ENCODE data around the gene LCE1B. TPM values are rescaled to one million over a fixed set of nuclear protein-coding genes. Genes with fewer than 3 reads are reported as not detected.

Gene LCE1B, protein sequence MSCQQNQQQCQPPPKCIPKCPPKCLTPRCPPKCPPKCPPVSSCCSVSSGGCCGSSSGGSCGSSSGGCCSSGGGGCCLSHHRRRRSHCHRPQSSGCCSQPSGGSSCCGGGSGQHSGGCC
- not detected for total RNA-seq

DNA sequence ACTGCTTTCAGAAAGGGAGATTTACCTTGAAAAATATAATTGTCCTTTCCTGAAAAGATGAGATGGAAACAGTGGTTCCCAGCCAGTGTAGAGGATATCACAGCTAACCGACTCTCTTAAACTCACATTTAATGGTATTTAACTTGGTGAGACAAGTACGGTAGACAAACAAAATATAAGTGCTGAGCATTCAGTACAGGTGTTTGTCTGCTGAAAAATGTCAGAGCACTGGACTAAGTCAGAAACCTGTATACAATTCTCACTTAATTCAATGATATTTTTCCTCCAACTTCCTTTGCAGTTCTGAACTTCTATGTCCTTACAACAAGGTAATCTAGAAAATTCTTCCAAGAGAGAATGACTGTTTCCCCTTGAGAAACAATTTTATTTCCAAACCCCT lies at the start of gene LCE1B:
Gene LCE1B, plus strand, starts transcription at position 301 of the 400 bp plus-strand sequence. CDS start 476 bp downstream, outside the sequence.
- no peak for DNase-seq

DNA sequence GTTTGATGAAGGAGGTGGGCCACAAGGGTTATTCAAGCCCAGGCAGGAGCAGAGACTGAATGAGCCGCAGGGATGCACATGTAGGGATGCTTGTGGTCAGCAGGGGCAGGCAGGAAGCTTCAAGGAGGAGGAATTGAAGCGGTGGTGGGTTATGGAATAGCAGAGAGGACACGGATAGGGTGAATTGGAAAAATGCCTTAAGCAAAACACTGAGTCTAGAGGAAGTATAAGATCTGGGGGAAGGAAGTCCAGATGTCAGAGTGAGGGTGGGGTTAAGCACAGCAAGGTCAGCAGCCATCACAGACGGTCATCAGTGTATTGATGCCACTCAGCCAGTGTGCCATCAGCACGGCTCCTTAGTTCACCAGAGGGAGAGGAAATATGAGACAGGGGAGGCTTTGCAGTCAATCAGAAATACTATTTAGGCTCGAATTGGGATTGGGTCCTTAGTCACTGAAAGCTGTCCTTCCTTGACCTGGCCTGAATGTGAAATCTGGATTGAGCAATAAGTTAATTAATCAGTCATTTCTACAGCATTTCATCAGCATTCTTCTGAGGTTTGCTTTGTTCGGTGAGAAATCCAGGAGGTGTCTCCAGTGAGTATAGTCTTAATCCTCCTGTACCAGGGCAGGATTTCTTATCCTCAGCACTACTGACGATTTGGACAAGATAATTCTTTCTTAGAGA lies 42.8 kb upstream of the LCE1B start:
- DNase-seq: no peak

DNA sequence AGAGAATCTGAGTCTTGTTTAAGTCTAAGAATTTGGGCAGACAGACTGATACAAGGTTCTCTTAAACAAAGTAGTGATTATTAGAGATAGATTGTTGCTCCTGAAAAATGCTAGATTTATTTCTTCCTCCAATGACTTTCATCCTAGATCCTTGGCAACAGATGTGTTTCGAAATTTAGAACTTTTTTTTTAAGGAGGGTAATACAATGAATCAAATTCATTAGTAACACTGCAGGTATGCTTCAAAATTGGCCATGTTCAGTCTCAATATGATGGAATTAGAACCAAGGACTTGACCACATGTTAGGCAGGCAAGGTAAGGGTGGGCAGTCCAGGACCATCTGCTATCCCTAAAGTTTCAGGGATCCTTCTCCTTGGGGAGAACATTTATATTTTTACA lies 41.4 kb upstream of the LCE1B start:
- DNase-seq: no peak

DNA sequence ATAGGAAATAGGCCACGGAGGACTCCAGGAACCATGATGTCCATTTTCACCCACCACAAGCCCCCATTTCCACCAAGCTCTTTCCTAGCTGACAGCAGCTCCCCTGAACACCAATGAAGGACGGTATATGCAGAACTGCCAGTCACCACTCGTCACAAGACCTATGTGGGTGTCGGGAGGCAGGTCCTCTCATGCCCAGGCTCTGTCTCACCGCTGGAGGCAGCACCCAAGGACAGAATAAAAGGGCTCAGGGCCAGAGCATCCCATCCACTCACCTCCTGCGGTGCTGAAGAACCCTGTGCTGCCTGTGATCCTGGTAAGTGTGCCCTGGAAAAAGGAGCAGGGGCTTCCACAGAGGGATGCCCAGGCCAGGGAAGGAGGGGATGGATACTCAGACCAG lies 36.9 kb upstream of the LCE1B start, which contains the start of gene LCE1F:
Gene LCE1F, plus strand, starts transcription at position 266 of the 400 bp plus-strand sequence. CDS start 1,232 bp downstream, outside the sequence.
- DNase-seq: no peak

DNA sequence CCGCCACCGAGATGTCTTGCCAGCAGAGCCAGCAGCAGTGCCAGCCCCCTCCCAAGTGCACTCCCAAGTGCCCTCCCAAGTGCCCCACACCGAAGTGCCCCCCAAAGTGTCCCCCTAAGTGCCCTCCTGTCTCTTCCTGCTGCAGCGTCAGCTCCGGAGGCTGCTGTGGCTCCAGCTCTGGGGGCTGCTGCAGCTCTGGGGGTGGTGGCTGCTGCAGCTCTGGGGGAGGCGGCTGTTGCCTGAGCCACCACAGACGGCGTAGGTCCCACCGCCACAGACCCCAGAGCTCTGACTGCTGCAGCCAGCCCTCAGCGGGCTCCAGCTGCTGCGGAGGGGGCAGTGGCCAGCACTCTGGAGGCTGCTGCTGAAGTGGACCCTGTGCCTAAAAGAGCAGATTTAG lies 35.4 kb upstream of the LCE1B start:
- no peak for DNase-seq

DNA sequence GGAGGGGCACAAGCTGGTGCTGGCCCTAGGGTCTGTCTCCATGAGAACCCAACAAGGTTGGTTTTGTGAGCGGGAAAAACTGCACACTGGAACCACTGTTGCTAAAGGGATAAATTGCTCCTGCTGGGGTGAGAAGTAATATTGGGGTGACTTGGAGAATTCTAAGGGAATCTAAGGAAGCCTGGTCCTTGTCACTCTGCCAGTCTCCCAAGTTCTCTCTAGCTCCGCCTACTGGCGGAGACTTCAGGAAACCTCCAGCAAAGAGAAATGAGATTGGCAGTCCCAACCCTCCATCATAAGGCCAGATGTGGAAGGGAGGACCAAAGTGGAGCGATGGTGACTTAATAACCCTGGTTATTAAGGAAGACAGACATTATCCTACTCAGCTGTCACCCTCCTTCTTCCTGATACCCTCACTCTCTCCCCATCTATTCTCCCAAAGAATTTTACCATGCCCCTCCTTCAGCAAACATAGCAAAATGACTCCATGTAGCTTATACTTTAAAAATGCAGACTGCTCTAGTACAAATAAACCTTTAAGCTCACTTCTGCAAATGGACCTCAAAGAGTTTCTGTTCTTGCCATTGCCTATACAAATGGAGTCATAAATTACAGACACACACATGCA lies 34.1 kb upstream of the LCE1B start:
- no peak for DNase-seq

DNA sequence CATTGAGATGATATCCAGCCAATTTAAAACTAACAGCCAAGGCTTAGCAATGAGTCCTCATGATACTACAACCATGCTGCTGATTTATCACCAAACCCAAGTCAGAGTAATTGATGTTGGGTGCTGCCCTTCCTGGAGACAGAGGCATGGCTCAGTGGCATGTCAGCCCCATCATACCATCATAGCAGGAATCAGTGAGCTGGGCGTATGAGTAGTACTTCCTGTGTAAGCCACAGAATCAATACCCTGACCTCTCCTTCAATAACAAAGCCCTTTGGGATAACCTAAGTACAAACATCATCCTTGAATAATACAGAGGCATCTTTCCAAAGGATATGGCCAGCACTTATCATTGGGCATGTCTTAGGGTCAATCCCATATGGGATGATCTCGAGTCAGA lies 28.7 kb upstream of the LCE1B start:
- DNase-seq: no peak

DNA sequence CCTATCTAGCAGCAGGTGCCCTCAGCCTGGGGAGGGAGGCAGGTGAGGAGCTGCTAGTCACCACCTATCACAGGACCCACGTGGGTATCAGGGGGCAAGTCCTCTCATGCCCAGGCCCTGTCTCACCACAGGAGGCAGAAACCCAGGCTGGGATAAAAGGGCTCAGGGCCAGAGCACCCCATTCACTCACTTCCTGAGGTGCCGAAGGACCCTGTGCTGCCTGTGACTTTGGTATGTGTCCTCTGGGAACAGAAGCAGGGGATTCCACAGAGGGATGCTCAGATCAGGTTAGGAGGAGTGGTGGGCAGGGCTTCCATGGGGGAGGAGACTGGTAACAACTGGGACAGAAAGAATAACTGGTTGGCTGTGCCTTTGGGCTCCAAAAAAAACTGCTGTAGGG lies 25.7 kb upstream of the LCE1B start, which contains the start of gene LCE1E:
Gene LCE1E, plus strand, starts transcription at position 181 of the 400 bp plus-strand sequence. CDS start 1,043 bp downstream, outside the sequence.
- no peak for DNase-seq

DNA sequence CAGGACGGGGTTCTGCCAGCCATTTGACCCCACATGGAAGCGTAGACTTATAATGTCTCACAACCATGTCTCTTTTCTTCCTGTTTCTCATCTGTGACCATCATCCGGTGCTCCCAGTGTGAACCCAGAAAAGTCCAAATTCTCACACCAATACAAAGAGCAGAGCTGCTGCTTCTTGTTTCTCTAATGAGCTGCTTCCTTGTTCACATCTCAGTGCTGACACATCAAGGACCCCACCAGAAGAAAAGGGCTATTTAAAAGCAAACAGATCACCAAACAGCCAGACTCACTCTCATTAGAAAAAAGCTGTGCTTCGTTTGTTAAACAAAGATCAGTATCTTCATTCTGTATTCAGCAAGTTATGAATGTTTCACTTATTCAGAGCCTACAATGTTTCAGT lies 16.1 kb upstream of the LCE1B start:
- no peak for DNase-seq

DNA sequence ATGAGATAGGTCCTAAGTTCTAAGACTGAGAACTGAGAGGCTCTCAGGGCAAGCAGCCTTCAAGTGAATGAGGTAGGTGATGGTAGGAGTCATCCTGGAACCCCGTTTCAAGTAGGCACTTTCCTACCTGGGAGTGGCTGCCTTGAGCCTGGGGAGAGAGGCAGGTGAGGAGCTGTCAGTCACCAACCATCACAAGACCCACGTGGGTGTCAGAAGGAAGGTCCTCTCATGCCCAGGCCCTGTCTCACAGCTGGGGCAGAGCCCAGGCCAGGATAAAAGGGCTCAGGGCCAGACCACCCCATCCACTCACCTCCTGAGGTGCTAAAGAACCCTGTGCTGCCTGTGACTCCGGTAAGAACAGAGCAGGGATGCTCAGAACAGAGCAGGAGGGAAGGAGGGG lies 15.3 kb upstream of the LCE1B start, which contains the start of gene LCE1D:
Gene LCE1D, plus strand, starts transcription at position 301 of the 400 bp plus-strand sequence. CDS start 1,074 bp downstream, outside the sequence.
- no peak for DNase-seq

DNA sequence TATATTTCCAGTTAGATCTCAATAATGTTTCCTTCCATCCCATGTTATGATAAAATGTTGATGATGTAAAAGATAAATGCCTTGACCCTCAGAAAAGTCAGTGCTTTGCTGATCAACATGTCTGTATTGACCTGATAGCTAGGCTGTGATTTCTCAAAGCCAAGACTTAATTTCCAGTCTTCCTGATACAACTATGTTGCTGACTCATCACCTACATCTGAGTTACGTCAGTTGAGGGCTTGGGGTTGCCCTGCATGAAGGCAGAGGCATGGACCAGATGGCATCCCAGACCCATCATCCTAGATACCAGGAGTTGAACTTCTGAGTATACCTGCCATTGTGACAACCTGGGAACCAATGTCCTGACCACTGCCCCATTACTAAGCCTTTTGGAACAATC lies 10.4 kb upstream of the LCE1B start:
- DNase-seq: no peak

DNA sequence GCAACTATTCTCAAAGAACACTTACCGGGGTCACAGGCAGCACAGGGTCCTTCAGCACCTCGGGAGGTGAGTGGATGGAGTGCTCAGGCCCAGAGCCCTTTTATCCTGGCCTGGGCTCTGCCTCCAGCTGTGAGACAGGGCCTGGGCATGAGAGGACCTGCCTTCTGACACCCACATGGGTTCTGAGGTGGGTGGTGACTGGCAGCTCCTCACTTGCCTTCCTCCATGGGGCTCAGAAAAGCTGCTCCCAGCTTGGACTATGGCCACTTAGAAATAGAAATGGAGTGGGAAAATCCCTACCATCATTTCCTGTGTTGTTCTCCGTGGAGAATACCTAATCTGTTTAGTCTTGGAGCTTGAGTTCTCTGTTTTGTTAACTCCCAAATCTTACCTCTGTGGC lies 5.2 kb upstream of the LCE1B start, which contains the start of gene LCE1C:
Gene LCE1C, minus strand, starts transcription at position 76 of the 400 bp plus-strand sequence. CDS start 1,173 bp downstream, outside the sequence.
- no peak for DNase-seq

DNA sequence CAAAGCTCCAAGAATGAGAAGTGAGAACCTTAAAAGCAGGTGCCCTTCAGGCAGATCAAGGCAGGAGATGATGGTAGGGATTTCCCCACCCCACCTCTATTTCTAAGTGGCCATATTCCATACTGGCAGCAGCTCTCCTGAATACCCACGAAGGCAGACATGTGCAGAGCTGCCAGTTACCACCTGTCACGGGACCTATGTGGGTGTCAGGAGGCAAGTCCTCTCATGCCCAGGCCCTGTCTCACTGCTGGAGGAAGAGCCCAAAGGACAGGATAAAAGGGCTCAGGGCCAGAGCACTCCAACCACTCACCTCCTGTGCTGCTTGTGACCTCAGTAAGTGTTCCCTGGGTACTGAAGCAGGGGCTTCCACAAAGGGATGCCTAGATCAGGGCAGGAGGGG lies 721 bp upstream of the LCE1B start:
- no peak for DNase-seq

DNA sequence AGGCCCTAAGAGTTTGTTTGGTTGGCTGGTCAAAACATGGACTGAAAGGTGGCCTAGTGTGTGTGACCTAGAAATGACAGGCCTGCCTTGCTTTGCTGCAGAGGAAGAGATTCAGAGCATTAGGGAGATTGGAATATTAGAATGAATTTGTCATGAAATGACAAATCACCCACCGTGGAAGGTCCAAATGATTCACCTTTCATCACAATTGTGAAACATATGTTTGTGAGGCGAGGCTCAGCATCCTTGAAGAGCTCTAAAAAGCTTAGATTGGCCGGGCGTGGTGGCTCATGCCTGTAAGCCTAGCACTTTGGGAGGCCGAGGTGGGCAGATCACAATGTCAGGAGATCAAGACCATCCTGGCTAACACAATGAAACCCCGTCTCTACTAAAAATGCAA lies 5.5 kb downstream of the LCE1B start:
- no peak for DNase-seq

DNA sequence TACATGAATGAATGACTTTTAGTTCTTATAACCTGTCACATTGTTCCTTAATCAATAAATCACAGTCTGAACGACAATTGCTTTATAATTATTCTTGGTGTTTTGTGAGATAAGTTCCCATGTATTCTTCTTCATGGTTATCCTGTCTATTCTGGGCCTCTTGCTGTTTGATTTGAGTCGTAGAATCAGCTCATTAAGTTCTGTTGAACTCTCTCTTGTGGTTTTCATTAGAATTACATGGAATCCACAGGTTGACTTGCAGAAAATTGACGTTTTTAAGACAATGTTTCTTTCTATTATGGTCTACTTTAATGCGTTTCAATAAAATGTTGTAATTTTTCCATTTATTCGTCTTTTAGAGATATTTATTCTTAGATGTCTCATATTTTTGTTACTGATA lies 11.5 kb downstream of the LCE1B start:
- DNase-seq: no peak

DNA sequence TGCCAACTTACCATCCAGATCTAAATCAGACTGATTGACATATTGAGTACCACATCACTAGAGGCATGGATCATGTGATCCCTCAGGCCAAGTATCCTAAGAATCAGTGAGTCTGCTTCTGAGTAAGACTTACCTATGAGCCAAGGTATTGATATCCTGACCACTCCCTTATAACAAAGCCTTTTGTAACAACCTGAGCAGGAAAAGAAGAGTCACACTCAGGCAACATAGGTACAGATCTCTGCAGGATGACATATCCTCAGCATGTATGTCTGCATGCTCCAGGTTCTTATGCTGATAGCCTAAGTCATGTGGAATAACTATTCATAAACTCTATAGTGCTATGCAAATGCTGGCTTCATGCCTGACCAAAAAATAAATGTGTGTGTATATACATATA lies 13.2 kb downstream of the LCE1B start:
- no peak for DNase-seq

DNA sequence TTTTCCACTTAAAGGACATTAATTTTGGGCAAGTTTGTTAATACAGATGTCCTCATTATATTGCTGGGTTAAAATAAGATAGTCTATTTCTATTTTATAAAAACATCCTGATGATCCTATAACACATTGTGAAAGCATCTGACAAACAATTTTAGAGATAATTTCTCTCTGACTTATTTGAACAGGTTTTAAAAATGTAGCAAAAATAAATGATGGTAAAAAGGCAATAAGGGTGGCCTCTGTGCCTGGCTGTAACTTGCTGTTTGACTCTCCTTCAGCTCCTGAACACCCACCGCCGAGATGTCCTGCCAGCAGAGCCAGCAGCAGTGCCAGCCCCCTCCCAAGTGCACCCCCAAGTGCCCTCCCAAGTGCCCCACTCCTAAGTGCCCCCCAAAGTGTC lies 15.4 kb downstream of the LCE1B start, which contains the start of gene LCE1A:
Gene LCE1A, plus strand, starts transcription at position 301 of the 400 bp plus-strand sequence. Its CDS starts 0 bp downstream, at position 301.
- no peak for DNase-seq

DNA sequence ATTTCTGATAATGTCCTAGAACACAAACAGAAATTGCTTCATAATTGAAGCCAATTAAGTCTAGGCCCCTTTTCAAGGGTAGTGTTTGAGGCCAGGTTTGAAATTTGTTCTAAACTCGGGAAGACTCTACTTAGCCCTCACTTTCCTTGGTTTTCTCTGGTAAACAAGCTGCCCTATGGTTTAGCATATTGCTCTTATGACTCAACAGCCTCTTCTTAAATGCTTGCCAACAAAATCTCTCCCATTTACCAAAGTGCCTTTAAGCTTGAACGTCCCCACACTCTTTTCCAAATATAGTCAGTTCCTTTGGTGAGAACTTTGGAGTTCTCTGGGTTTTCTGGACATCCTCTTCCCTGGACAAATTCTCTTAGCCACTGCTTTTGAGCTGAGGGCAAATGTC lies 25.1 kb downstream of the LCE1B start:
- no peak for DNase-seq

DNA sequence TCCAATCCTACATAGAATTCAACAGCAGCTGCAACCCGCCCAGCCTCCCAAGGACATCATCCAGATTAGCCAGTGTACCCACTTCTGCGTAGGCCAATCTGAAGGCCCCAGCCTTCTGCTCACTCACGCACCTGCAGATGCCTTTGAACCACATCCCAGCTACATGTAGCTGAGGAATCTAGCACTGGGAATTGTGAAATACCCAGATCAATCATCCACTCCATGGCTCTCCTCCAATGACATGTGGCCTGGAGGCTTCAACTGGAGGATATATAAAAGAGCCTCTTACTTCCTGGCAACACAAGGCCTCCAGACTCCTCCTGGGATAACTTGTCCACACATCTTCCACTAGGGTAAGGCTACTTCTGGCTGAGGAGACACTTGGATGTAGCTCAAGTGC lies 30.8 kb downstream of the LCE1B start, which contains the start of gene LCE6A:
Gene LCE6A, plus strand, starts transcription at position 301 of the 400 bp plus-strand sequence. CDS start 665 bp downstream, outside the sequence.
- DNase-seq: no peak

DNA sequence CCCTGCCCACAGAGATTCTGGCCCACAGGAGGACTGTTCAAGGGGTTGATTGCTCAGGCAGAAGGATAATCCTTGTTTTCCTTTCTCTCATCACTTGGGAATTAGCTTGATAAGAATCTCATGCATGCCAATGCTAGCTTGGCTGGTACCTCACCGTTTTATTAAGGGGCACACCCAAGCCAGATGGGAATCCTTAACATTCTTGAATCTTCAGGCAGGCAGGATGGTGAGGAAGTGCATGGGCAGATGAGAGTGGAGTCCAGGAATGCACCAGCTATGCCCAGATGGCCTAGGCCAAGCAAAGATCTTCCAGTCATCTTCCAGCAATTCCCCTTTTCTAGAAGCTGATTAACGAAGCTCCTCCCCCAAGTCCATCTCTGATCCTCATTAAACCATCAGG lies 43.9 kb downstream of the LCE1B start:
- no peak for DNase-seq

DNA sequence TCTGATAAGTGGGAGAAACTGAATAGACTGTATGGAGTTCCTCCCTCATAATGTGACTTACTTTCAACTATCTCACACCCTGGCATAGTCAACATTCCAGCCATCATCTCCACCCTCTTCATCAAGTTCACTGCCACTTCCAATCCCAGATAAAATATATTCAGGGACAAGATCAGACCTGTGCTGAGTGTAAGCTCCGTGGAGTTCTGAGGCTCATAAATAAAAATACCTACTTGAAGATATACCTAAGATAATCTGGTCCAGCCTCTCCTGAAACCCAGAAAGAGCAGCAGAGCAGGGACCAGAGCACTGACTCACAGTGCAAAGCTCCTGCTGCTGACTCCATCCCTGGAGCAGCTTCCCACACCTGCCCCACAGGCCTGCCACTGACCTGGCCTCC lies 46.3 kb downstream of the LCE1B start:
- DNase-seq: no peak

DNA sequence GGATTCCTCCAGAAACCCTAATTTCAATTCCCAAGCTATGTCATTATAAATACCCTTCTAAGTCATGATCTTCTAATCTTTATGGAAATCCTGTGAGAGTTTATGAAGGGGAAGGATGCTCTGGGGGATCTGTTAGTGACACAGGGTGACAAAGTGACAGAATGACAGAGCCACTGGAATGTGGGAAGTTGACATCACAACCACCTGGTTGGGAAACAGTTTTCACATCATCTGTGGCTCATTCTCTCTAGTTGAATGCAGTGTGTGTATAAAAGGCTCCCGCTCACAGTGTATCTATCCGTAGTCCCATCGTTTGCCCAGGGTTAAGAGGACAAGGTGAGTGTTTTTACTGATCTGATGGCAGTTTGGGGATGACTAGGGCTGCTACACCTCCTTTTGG lies 47.9 kb downstream of the LCE1B start, which contains the start of gene LCE7A:
Gene LCE7A, plus strand, starts transcription at position 301 of the 400 bp plus-strand sequence. CDS start 702 bp downstream, outside the sequence.
- no peak for DNase-seq

DNA sequence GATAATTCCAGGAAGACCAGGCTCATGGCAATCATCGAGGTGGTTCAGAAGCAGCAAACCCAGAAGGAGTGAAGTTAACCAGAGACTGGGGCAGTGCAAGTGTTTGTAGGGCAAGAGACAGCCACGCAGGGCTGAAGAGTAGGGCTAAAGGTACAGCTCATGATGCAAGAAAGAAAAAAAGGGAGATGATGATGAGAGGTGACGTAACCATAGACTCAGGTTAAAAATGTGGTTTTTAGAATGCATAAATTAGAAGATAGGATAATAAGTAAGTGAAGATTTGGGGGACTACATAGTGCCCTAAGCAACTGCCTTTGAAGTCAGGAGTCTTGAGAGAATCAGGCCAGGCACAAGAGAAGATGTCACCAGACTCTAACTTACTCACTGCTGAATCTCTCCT lies 48.4 kb downstream of the LCE1B start:
- DNase-seq: no peak
